ENCODE results near the gene MCUR1.

- TF ChIP-seq, protein P1, sequence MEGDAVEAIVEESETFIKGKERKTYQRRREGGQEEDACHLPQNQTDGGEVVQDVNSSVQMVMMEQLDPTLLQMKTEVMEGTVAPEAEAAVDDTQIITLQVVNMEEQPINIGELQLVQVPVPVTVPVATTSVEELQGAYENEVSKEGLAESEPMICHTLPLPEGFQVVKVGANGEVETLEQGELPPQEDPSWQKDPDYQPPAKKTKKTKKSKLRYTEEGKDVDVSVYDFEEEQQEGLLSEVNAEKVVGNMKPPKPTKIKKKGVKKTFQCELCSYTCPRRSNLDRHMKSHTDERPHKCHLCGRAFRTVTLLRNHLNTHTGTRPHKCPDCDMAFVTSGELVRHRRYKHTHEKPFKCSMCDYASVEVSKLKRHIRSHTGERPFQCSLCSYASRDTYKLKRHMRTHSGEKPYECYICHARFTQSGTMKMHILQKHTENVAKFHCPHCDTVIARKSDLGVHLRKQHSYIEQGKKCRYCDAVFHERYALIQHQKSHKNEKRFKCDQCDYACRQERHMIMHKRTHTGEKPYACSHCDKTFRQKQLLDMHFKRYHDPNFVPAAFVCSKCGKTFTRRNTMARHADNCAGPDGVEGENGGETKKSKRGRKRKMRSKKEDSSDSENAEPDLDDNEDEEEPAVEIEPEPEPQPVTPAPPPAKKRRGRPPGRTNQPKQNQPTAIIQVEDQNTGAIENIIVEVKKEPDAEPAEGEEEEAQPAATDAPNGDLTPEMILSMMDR (IDR thresholded peaks at IDR 0.05): no peak
- no peak for TF ChIP-seq POLR2A (IDR thresholded peaks at IDR 0.05)
- TF ChIP-seq POLR2AphosphoS5 (IDR thresholded peaks at IDR 0.05): no peak
These were observed 39.5 kb upstream of the MCUR1 start for GRCh38 chr6:13853871-13854270.

Measured in breast epithelium (tissue), 3 donors.